NCI-H510A (cell line): ENCODE results near the gene LSG1.

Experiments used
- DNase-seq: peaks from one replicate; lab custom pipeline; 2025; lab: John Stamatoyannopoulos, UW

Gene LSG1

DNA sequence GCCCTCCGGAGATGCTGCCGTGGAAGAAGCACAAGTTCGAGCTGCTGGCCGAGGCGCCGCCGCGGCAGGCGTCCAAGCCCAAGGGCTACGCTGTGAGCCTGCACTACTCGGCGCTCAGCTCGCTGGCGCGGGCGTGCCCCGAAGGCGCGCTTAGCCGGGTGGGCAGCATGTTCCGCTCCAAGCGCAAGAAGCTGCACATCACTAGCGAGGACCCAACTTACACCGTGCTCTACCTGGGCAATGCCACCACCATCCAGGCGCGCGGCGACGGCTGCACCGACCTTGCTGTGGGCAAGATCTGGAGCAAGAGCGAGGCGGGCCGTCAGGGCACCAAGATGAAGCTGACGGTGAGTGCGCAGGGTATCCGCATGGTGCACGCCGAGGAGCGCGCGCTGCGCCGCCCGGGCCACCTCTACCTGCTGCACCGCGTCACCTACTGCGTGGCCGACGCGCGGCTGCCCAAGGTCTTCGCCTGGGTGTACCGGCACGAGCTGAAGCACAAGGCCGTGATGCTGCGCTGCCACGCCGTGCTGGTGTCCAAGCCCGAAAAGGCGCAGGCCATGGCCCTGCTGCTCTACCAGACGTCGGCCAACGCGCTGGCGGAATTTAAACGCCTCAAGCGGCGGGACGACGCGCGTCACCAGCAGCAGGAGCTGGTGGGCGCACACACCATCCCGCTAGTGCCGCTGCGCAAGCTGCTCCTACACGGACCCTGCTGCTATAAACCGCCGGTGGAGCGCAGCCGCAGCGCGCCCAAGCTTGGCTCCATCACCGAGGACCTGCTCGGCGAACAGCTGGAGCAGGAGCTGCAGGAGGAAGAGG, 15.0 kb upstream of the LSG1 start:
- peak; percentile 37 for DNase-seq

DNA sequence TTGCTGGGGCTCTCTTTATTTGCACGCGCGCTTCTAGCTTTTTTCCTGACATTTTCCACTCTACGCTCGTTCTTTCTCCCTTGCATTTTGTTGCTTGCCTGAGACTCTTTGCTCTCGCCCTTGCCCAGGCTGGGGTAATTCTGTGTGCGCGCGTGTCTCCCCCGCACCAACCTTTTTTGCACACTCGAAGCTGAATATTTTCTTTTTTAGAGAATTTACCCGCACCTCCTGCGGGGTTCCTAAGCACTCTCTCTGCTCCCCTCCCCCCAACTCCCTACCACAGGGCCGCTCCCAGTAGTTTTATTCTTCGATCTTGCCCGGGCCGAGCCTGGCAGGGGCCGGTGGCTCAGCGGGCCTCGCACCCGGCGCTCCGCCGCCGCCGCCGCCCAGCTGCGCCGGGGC, 14.4 kb upstream of the LSG1 start:
- DNase-seq, result no peak

DNA sequence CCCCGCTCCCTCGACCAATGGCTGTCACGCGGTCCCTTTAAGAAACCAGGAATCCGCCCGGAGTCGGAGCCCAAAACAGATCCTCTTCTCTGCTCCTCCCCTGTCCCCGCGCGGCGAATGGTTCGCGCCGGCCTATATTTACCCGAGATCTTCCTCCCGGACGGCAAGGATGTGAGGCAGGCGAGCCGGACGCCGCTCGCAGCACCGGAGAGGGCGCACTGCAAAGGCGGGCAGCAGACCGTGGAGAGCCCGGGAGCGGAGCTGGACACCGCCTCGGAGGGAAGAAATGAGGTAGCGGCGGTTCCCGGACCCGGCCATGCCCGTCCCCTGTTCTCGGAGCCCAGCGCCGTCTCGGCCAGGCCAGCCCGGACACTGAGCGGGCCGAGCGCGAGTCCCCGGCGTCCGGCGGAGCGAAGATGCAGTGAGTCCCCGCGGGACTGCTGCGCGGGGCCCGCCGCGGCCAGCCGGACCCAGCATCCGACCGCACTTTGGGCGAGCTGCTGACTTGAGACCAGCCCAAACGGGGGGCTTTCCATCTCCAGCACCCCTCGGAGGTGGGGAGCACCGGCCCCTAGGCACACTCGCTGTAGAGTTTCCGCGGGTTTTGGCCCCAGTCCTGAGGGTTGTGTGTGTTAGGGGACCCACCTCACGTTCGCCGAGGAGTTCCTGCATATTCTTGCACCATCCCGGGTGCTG, 13.9 kb upstream of the LSG1 start, which contains the start of gene FAM43A:
Gene FAM43A, plus strand, starts transcription at position 166 of the 696 bp plus-strand sequence. CDS start 944 bp downstream, outside the sequence.
- peak; percentile 66 for DNase-seq

DNA sequence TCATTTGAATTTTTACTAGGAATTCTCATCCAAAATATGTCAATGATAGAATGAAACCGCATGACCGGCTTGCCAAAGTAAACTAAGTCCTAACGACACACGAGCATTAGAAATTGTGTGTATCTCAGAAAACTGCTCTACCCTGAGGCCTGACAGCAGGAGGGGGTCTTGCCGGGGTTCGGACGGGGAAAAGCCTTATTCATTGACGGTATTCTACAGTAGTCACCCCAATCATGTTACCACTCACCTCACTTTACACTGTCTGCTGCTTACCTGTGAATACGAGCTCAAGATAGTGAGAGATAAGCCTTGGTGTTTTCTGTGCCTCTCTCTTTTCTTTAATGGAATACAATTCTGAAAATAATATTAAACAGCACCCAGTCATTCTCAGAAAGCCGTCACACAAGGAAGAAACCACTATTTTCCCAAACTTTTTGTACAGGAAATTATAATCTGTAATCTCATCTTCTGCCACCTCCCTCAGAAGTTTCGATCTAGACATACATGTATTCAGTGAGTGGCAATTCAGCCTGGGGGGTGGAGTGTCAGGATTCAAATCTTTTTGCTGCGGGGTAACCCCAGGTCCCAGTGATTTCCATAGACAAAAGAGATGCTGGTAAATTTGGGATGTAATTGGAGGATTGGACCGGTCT, 13.2 kb upstream of the LSG1 start:
- no peak for DNase-seq

DNA sequence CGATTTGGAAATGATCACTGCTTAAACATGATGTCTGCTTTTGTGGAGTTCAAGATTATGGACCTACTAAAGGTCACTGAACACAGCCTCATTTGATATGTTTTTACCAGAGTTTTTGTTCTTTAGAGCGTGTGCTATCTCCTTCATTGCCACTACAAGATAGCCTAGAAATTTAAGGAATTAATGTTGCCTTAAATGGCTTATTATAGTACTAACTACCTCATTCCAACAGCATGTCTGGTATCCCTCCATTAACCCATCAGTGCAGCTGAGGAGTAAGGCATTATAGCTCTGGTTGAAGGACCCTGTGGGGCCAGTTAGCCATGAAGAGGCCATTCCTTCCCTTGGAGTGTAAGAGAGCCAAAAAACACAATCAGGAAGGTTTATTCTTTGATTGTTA, 11.4 kb upstream of the LSG1 start:
- DNase-seq, result no peak

DNA sequence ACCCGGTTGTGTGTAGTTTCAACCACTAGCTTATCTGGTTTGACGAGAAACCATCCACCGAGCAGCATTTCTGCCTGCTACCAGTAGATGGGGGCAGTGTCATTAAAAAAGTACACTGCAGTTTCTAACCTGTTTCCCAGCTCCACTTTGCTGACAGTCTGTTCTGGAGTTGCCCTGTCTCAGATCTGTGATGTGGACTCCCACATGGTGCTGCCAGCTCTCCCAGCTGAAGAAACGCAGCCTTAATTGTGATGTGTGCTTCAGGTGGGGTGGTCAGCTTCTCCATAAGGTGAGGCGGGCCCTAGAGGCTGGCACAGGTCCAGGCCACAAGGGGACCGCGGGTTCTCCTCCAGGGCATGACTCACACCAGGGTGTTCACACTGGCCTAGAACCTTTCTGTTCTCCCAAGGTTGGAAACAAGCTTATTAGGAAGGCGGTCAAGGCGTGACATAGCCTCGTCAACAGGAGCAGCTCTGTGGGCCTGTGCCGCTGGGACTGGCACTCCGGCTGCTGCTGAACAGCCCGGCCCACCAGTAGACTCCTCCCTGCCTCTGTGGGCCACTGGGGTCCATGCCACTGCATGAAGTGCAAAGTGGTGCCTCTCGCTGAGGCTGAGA, 10.8 kb upstream of the LSG1 start:
- DNase-seq, result peak; percentile 71

DNA sequence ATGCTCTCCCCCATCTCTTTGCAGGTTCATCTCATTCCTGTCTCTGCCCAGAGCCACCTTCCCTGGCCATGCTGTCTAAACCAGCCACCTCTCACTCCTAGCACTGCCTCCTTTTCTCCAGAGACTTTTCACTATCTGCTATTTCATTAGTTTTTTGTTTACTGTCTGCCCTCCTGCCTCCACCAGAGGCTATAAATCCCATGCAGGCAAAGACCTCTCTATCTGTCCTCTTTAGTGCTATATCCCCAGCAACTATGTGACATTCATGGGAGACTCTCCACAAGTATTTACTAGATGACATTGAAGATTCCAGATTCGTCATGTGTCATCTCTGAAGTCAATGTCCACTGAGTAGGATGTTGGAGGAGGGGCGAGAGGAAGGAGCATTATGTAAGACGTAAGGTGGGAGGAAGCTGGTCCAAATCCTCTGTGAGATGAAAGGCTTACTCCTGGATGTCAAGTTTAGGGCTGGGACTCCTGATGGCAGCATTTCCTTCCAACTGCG, 10.2 kb upstream of the LSG1 start:
- DNase-seq, result no peak

DNA sequence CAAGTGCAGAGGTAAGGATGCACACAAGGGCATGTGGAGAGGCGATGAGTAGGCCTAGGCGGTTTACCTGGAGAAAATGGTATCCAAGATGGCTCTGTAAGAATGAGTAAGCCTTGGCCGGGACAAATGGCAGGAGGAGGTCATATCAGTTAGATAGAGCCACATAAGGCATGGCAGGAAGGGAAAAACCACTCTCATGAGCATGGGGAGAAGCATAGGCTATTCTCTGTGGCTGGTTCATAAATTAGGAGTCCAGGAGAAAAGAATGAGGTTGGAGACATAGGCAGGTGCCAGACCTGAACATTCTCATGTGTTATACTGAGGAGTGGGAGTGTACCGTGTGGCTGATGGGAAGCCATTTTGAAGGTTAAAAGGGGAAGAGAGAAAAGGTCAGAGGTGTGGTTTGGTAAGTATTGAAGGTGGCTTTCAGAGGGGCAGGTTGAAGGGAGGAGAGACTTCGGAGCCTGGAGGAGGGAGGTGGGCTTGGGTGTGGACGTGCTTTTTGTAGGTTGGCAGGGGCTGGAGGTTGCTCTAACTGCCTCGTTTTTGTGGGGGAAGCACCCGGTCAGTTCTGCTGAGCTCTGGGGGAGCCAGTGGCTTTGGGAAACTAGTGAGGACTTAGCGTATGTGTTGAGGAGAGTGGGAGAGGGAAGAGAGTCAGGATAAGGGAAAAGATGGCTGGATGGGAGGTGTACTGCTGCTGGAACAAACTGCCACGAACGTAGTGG, 9.1 kb upstream of the LSG1 start:
- no peak for DNase-seq

DNA sequence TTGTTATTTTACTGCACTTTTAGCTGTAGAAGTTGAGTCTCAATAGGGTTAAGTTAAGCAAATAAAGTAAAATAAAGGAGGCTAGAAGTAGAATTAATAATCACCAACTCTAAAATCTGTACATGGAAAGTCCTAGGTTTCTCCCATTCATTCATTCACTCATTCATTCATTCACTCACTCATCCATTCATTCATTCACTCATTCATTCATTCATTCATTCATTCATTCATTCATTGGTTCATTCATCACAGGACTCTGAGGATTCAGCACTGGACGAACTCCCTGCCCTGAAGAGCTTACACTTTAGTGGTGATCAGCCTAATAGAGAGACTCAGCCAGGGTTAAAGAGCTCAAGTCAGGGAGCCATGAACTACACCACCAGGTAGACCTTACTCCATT, 4.5 kb upstream of the LSG1 start:
- DNase-seq, result no peak

DNA sequence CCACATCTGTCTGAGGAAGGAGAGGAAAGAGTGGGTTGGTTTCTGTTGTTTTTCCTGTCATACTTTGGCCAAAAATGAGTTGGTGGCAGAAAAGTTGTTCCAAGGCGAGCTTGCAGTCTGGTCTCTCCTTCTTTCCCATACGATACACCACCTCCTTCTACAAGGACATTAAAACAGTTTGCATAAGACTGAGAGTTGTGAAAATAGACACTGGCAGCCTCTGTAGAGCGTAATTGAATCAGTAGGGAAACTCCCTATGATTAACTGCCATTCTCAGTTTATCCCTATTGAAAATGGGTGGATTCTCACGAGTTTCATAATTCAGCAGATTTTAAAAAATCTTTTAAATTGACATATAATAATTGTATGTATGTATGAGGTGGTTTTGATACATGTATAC, 3.7 kb upstream of the LSG1 start:
- DNase-seq, result no peak

DNA sequence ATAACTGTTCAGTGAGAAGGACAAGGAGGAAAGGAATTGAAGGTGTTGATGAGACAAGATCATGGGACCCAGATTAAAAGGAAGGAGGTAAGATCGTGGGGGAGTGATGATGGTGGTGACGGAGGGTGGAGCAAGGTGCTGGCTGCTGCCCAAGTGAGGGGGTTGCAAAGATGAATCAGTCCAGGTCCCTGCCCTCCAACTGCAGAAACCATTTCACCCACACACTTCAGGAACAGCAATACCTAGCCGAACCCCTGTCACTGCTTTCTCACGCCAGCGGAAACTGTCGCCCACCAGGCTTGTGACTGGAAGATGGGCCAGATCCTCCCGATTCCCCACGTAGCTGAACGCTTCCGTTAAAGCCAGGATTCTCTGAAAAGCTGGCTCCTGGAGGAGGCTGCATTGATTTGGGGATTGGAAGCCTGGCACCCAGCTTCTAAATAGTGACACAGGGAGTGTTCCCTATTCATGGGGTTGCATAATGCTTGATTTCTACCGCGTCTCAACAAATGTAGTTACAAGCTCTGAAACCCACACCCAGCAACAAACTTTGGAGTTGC, 3.2 kb upstream of the LSG1 start:
- DNase-seq, result no peak

DNA sequence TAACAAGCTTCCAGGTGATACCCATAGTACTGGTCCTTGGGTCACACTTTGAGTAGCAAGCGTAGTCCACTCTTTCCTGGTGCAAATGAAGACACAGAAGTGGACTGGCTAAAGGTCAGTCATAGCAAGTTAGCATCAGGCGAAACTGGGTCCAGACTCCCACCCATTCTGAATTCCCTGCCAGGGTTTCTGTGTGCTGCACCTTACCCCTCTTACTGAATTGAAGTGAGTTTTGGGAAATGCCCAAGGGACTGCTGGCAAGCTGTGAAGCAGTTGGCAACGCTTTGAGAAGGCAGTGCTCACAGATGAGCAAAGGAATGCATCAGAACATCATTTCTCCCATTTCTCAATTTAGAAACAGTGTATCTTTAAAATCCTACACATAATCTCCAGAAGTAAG, 1.8 kb upstream of the LSG1 start:
- no peak for DNase-seq

DNA sequence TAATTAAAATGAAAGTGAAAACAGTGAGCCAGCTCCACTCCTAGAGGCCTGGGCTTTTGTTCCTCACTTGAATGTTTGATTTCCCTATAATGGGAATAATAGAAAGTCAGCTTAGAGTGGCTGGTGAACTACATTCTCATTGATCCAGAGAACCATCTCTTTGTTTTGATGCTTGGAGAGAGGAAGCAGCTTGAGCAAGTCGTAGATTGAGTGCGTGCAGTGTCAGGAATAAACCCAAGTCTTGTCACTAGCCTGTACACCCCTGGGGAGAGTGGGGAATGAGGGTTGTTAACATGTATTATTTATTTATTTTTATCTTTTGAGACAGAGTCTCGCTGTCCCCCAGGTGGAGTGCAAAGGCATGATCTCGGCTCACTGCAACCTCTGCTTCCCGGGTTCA, 885 bp upstream of the LSG1 start:
- DNase-seq, result peak; percentile 0

DNA sequence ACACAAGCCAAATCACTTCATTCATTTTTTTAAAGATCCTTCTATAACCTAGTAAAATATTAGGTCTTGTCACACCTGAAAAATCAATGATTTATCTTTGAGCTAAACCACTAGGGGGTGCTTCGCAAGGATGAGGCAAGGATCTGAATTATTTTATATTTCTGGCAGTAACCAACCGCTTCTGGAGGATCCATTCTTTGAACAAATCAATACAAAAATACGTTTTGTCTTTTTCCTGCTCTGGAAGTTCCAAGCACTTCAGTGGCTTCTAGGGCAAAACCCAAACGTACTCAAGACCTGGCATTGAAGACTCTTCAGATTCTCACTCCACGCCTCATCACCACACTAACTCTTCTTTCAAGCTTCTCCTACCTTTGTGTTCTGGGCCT, 486 bp downstream of the LSG1 start:
- DNase-seq, result peak; percentile 4

DNA sequence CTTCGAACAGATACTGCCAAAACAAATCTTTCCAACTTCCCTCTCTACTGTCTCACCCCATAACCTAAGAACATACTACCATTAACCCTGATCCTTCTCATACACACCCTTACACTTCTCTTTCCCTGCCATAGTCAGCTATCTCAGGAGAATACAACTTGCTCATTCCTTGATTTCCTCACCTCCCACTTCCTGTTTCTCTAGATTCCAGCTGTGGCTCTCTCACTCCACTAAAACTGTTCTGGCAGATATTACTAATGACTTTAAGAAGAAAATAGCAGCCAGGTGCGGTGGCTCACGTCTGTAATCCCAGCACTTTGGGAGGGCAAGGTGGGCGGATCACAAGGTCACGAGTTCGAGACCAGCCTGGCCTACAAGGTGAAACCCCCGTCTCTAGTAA, 4.6 kb downstream of the LSG1 start:
- DNase-seq, result no peak

DNA sequence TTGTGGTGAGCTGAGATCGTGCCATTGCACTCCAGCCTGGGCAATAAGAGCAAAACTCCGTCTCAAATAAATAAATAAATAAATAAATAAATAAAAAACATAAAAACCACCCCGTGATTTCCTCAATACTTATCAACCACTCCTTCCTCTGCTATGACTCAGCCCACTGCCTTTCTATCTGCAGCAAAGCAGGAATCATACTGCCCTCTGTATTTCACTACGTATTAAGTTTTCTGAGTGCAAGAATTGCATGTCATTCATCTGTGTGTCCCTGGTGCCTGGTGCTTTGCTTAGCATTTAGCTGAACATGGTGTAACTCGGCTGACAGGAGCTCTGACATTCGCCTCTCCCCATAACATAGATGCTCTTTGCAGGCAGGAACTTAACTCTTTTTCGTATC, 7.1 kb downstream of the LSG1 start:
- DNase-seq, result no peak

DNA sequence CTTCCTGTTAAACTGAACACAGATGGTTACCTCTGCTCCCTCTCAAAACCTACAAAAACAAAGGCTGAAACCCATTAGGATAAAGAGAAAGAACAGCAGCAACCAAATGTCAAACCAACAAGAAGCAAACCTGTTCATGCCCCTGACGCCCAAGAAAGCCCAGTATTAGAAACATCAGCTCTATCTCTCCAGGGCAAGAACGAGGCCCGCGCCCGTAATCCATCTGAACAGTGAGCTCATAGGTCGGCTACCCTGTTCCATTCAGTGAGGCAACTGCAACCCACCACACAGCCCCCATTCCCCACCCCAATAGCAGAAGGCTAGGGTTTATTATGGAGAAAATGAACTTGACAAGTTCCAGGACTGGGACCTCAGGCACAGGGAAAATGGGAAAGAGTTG, 10.0 kb downstream of the LSG1 start:
- no peak for DNase-seq

DNA sequence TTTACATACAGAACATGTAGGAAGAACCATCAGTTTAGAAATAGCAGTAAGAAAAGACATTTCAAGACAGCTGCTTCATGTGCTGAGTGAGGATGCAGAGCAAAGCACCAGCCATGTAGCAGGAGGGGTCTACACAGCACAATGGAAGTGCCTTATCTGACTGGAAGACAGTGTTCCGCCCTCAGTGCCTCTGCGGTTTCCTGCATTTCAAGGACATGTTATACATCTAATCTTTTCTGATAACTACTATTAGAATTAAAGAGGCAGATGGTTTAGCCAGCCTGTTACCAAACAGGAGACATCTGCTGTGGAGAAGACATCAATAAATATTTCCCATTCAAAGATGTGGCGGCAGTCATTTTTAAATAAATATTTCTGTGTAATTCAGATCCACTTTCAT, 10.6 kb downstream of the LSG1 start:
- DNase-seq, result no peak

DNA sequence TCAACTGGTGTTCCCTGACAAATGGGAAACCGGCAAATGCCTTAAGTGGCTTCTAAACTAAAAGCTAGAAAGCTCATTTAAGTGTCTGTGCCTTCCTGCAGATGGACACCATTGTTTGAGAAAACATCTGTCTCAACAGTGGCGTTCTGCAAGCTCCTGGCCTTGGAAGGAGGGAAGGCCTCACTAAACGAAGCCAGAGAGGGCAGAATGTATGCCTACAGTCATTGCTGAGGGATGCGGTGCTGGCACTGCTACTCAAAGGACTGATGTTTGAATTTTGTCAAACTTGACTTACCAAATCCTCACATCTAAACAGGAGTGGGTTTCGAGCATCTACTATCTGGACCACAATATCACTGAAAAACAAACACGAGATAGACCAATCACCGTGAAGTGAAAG, 12.2 kb downstream of the LSG1 start:
- no peak for DNase-seq

DNA sequence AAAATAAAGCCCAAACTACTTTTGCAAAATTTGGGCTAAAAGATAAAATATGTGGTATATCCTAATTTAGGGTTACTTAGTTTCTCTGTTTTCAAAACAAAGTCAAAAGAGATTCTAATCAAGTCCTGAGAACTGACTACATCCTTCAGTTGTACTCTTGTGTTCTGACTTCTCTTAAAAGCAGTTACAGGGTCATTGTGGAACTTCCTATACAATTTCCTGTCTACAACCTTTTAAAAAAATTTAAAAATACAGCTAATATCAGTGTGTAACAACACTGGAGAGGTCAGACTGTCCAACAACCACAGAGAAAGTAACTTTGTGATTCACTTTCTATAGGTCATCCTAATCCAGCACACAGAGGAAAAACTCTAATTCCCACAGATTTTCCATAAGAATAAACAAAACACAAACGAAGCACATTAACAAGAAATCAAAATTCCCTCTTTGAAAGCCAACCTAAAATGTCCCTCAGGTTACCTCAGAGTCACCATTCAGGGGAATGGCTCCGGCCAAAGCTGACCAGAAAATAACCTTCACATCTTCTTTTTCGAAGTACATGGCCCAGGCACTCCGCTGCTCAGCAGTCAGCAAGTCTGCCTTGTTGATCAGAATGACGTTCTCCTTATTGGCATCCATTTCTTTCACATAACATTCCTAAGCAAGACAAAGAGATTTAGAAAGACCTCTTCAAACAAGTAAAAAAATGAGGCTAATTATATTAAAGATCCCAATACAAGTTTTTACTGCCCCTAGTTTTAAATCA, 13.3 kb downstream of the LSG1 start:
- DNase-seq, result no peak

DNA sequence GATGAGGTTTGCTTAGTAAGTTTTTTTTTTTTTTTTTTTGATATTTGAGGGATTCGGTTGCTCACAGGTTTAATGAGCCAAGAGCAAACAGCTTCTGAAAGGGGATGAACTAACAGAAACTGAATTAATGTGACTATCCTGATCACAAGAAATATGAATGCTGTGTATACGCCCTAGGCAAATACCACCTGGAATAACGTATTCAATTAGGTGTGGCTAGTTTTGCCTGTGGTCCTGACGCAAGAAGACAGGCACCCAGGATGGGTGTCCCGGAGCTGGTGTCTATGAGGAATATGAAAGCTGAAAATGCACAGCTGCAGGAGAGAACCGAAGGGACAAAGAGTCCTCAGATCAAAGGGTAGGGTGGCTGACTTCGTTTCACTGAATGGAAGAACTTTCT, 14.6 kb downstream of the LSG1 start:
- DNase-seq, result no peak
